22Rv1 (cell line): Measurements from ENCODE around the gene DROSHA.

Source experiments
- H3K27ac ChIP-seq: fragments of 450-650 bp; 2 replicates; pipeline ENCODE4 v1.5.1; 2017
- ZFX ChIP-seq: fragments of 450-650 bp; IDR thresholded peaks from 2 replicates; pipeline ENCODE4 v1.6.1; 2017; ENCODE audit warnings: antibody characterized with exemption, borderline replicate concordance
- TF ChIP-seq, protein P1 (sequence below): fragments of 450-650 bp; IDR thresholded peaks from 2 replicates; pipeline ENCODE4 v1.5.1; 2017; ENCODE audit warnings: mild to moderate bottlenecking

Gene DROSHA

DNA sequence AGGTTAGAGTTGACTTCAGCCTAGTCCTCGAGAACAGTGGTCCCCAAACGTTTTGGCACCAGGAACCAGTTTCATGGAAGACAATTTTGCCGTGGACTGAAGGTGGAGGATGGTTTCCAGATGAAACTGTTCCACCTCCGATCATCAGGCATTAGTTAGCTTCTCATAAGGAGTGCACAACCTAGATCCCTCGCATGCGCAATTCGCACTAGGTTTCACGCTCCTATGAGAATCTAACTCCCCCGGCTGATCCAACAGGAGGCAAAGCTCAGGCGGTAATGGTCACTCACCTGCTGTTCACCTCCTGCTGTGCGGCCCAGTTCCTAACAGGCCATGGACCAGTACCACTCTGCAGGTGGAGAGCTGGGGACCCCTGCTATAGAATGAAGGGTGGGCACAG is 174.9 kb downstream of the DROSHA start:
- no peak overlapping the region for H3K27ac ChIP-seq

DNA sequence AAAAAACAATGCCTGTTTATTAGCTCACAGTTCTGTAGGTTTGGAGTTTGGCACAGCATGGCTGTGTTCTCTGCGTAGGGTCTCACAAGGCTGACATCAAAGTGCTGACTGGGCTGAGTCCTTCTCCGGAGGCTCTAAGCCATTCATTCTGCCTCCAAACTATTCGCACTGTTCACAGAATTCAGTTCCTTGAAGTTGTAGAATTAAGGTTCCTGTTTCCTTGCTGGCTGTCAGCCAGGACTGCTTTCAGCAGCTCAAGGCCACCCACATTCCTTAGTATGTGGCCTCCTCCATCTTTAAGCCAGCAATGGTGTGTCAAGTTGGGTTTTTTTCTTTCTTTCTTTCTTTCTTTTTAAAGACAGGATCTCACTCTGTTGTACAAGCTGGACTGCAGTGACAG is 176.6 kb downstream of the DROSHA start:
- no peak overlapping the region for H3K27ac ChIP-seq
- no peak for TF ChIP-seq ZFX
- TF ChIP-seq, protein P1, sequence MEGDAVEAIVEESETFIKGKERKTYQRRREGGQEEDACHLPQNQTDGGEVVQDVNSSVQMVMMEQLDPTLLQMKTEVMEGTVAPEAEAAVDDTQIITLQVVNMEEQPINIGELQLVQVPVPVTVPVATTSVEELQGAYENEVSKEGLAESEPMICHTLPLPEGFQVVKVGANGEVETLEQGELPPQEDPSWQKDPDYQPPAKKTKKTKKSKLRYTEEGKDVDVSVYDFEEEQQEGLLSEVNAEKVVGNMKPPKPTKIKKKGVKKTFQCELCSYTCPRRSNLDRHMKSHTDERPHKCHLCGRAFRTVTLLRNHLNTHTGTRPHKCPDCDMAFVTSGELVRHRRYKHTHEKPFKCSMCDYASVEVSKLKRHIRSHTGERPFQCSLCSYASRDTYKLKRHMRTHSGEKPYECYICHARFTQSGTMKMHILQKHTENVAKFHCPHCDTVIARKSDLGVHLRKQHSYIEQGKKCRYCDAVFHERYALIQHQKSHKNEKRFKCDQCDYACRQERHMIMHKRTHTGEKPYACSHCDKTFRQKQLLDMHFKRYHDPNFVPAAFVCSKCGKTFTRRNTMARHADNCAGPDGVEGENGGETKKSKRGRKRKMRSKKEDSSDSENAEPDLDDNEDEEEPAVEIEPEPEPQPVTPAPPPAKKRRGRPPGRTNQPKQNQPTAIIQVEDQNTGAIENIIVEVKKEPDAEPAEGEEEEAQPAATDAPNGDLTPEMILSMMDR = no peak

More for the DNA sequence above, 174.9 kb downstream of the DROSHA start:
- no peak for TF ChIP-seq ZFX
- TF ChIP-seq, protein P1 = no peak
